K562 (cell line): Measurements from ENCODE around the gene NADSYN1.
A peak's percentile ranks its signal among the peaks of the same experiment; 100 is the strongest.

Experiments
- ATF2 ChIP-seq: sonication (generic); formaldehyde crosslinking; IDR thresholded peaks from 2 replicates; pipeline ENCODE4 v1.8.1; 2022; ENCODE audit warnings: missing genetic modification reagents
- POLR2A ChIP-seq: fragments of 450-650 bp; conservative IDR thresholded peaks from 2 replicates; pipeline ENCODE4 v1.6.1; 2016
- RAD21 ChIP-seq, 2 experiments: fragments of 250-450 bp in 1 of 2; fragments of 450-650 bp in 1 of 2; sonication (Bioruptor Pico) in 1 of 2; formaldehyde crosslinking in 1 of 2; IDR thresholded peaks in 1 of 2; conservative IDR thresholded peaks in 1 of 2; 2 replicates each; pipeline versions ENCODE4 v1.4.0 to v1.8.0; 2020 to 2022; ENCODE audit warnings: mild to moderate bottlenecking in 2 of 2, moderate library complexity in 1 of 2
- SP1 ChIP-seq: sonication (generic); formaldehyde crosslinking; IDR thresholded peaks from 2 replicates; pipeline ENCODE4 v1.8.1; 2022; ENCODE audit warnings: mild to moderate bottlenecking, missing genetic modification reagents
- ZFP36 ChIP-seq: fragments of 150-350 bp; IDR thresholded peaks from 2 replicates; pipeline ENCODE4 v1.6.1; 2018; ENCODE audit warnings: low read length, low read depth; ENCODE audit not compliant: partially characterized antibody
- ZNF23 ChIP-seq: fragments of 250-450 bp; sonication (Bioruptor Pico); IDR thresholded peaks from 2 replicates; pipeline ENCODE4 v1.4.0; 2020; ENCODE audit warnings: mild to moderate bottlenecking

- TF ChIP-seq ZFP36 (no peak), SP1 (CRISPR knock-in tag) (no peak), ATF2 (CRISPR knock-in tag) (no peak), ZNF23 (no peak), POLR2A (no peak), RAD21 (CRISPR knock-in tag; conservative IDR thresholded peaks at IDR 0.05 in 1 of 2, IDR thresholded peaks at IDR 0.05 in 1 of 2) (0 out of 4 replicates have a peak, but pooled peaks of 1 of the 2 experiments have one; percentile 5)
Measured at GRCh38 chr11:71437879-71438278, 15.1 kb upstream of the NADSYN1 start.
